SKM-1 treated with dmso at 0.1 percent for 144 hours (cell line): Measurements from ENCODE around the gene LPXN.
"Not testable (repeated sequence)": the region's sequence is repeated elsewhere in the genome, so short reads cannot be mapped to it uniquely, and the experiment has no call there.

Experiments used
- DNase-seq: peaks from one replicate; lab custom pipeline; 2025; ENCODE audit not compliant: unreplicated experiment; lab: John Stamatoyannopoulos, UW

LPXN gene

DNA sequence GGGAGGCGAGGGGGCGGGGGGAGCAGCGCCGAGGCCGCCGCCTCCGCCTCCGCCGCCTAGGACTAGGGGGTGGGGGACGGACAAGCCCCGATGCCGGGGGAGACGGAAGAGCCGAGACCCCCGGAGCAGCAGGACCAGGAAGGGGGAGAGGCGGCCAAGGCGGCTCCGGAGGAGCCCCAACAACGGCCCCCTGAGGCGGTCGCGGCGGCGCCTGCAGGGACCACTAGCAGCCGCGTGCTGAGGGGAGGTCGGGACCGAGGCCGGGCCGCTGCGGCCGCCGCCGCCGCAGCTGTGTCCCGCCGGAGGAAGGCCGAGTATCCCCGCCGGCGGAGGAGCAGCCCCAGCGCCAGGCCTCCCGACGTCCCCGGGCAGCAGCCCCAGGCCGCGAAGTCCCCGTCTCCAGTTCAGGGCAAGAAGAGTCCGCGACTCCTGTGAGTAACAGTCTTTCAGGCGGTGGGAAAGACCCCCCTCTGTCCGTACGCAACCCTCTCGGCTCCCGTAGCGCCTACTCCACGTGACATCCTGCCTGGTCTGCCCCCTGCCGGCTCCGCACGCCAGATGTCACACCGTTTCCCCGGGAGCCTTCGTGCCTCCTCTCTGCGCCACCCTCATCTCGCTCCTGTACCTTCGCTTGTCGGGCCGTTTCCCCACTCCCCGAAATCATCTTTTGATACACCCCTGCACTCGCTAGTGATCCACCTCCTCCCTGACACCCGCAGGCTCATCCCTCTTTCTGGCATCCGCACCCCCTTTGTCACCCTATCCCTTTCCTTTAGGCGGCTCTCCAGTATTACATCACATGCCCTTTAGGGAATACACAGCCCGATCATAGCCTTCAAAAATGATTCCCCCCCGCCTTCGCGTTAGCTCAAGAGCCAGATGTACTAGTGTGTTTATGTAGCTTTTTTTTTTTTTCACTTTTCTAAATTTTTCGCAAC lies 3.8 kb upstream of the LPXN start:
- peak; percentile 77 for DNase-seq

GRCh38 chr11:58578635-58579191 lies 3.1 kb upstream of the LPXN start, which contains the start of gene ZFP91:
ZFP91 (plus strand) TSS chr11:58579063; CDS start chr11:58579282, 219 bp downstream.
- peak; percentile 93 for DNase-seq

DNA sequence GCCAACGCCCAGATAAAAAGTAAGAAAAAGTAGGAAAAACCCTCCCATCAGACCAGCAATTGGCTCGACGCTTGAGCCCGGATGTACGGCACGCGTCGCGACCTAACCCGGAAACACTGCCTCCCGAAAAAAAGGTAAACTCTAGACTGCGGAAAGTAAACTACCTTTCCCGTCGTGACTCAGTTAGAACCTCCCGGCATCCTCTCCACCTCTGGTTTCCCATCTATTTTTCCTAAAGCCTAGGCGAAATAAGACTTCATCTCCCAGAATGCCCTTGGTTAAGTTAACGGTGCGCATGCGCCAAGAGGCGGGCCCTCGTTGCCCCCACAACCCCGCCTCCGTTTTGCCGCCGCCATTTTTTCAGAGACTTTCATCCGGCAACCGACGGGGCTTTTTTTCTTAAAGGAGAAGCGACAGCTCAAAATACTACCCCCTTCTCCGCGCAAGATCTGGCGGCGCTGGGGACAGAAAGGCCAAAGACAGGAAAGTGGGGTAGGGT lies 2.5 kb upstream of the LPXN start:
- peak; percentile 98 for DNase-seq

GRCh38 chr11:58577555-58578135 lies 2.0 kb upstream of the LPXN start:
- DNase-seq: peak; percentile 77

DNA sequence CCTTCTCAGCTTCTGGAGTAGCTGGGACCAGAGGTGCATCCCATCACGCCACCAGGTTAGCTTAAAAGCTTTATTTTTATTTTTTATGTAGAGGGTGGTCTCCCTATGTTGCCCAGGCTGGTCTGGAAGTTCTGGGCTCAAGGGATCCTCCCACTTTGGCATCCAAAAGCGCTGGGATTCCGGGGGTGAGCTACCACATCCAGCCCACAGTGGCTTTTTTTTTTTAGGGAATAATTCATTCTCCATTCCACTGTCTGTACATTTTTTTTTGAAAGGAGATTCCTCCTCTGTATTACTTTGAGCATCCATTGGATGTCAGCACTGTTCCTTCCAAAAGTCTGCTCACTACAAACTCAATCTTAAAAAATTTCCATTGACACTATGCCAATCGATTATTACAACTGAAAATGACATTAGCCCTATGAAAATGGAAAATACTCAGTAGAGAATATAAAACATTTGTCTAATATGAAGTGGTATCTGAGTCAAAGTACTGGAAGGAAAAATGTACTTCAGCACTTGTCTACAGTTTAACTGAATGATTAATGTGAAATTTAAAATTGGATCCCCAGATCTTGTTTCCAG lies 1.3 kb upstream of the LPXN start:
- DNase-seq: no peak

DNA sequence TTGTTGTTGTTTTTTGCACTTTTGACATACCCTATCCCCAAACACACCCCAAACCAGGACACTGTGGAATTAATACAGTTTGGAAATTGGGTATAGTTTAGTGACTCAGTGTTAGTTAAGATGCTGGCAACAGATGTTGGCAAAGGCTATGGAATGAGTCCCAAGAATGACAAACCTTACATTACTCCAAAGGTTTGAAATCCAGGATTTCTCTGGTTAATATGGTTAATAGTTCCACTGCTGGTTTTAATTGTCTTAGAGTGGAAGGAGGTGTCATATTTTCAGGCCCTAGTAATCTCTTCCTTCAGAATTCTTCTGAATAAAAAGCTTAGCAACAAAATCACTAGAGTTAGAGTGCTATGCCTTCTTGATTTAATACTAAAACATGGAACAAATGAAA lies 775 bp downstream of the LPXN start:
- DNase-seq: no peak

- DNase-seq: peak; percentile 42
These were observed 2.1 kb downstream of the LPXN start for GRCh38 chr11:58573451-58574104.

- not testable (repeated sequence) for DNase-seq
These were observed 2.8 kb downstream of the LPXN start for GRCh38 chr11:58572906-58573305.

DNA sequence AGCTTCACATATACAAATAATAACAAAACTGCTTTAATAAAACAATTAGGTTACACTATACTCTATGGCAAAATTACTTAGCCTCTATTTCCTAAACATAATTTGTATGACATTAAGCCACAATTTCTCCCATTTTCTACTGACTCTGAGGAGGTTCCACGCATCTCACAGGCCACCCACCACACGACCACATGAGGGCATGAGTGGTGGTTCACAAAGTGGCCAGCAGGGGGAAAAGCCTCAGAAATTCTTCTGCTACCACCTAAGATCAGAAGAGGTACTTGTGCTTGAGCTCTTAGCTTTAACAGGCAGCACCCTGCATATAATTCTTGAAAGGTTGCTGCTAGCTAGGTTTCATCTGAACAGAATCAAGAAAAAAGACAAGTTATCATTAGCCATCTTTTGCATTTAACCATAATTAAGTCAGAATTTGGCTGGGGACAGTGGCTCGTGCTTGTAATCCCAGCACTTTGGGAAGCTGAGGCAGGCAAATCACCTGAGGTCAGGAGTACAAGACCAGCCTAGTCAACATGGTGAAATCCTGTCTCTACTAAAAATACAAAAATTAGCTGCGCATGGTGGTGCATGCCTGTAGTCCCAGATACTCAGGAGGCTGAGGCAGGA lies 7.7 kb downstream of the LPXN start:
- peak; percentile 60 for DNase-seq

GRCh38 chr11:58564231-58564630 lies 11.4 kb downstream of the LPXN start:
- peak; percentile 11 for DNase-seq

DNA sequence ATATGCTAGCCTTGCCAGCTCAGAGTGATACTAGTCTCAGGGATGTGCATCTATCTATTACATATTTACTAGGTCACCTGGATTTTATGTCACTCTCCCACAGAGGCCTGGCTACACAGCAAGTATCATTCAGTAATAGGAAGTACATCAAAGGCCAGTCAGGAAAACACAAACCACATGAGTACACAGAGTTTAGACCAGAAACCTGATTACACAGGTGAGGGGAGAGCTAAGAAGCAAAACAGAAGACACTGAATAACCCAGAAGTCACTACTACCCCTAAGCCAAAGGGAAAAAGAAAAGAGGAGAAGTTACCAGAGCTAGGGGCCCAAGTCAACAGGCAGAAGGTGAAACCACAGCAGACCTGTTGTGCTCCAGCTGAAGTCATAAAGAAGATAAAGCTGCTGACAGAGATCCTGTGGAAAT lies 13.3 kb downstream of the LPXN start:
- no peak for DNase-seq

- DNase-seq: no peak
These were observed 14.1 kb downstream of the LPXN start for GRCh38 chr11:58561394-58562098.

GRCh38 chr11:58560842-58561241 lies 14.8 kb downstream of the LPXN start:
- DNase-seq: no peak

DNA sequence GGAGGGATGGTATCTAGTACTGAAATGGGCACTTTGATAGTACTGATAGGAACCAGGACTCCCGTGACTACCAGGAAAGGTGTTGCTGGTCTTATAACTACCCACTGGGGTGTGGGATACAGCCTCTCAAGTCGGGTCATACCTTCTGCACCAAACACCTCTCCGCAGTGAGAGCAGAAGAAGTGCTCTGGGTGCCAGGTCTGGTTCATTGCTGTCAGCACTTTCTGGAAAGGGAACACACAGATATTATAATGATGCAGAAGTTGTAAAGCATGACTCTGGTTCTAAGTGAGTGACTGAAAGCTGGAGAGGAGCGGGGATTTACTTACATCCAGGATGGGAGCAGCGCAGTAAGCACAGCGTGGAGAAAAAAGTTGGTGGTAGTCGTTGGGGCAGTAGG lies 26.0 kb downstream of the LPXN start:
- DNase-seq: no peak

GRCh38 chr11:58546841-58547240 lies 28.8 kb downstream of the LPXN start:
- DNase-seq: no peak

GRCh38 chr11:58531865-58532341 lies 43.8 kb downstream of the LPXN start:
- no peak for DNase-seq

DNA sequence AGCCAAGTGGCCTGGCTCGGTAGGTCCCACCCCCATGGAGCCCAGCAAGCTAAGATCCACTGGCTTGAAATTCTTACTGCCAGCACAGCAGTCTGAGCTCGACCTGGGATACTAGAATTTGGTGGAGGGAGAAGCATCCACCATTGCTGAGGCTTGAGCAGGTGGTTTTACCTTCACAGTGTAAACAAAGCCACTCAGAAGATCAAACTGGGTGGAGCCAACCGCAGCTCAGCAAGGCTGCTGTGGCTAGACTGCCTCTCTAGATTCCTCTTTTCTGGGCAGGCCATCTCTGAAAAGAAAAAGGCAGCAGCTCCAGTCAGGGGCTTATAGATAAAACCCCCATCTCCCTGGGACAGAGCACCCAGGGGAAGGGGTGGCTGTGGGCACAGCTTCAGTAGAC lies 45.4 kb downstream of the LPXN start:
- no peak for DNase-seq

DNA sequence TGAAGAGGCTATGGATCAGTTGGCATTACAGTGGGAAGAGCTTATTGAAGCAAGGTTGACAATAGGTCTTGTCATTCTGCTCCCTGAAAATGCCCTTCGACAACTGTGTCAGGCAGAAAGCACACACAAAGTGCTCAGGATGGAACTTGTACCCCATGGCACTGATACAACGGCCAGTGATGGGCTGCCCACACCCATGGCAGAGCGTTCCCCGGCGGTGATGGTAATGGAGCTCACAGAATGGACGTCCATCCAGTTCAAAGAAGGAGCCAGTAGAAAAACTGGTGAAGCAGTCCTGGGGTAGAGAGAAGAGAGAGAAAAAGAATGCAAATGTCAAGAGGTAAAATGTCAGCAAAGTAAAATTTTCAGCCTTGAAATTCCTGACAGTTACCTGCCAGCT lies 48.2 kb downstream of the LPXN start:
- no peak for DNase-seq

GRCh38 chr11:58526721-58527120 lies 48.9 kb downstream of the LPXN start:
- no peak for DNase-seq
